Measurements from ENCODE around the gene PLB1.

- TF ChIP-seq CTCF (IDR thresholded peaks at IDR 0.05) (no peak), POLR2A (IDR thresholded peaks at IDR 0.05) (no peak), POLR2AphosphoS5 (IDR thresholded peaks at IDR 0.05) (no peak), EP300 (IDR thresholded peaks at IDR 0.05) (no peak)
These were observed 99.5 kb downstream of the PLB1 start for GRCh38 chr2:28595323-28595722.
